ENCODE measurements around the gene RPN1. TPM values are rescaled to one million over a fixed set of nuclear protein-coding genes. Genes with fewer than 3 reads are reported as not detected.

Gene RPN1
- total and polyA plus RNA-seq, 10 of the 15 experiments (the other 5 are each of a cell fraction or from before 2014, with no cell fraction given): 56.1 to 266 (median 157) TPM

DNA sequence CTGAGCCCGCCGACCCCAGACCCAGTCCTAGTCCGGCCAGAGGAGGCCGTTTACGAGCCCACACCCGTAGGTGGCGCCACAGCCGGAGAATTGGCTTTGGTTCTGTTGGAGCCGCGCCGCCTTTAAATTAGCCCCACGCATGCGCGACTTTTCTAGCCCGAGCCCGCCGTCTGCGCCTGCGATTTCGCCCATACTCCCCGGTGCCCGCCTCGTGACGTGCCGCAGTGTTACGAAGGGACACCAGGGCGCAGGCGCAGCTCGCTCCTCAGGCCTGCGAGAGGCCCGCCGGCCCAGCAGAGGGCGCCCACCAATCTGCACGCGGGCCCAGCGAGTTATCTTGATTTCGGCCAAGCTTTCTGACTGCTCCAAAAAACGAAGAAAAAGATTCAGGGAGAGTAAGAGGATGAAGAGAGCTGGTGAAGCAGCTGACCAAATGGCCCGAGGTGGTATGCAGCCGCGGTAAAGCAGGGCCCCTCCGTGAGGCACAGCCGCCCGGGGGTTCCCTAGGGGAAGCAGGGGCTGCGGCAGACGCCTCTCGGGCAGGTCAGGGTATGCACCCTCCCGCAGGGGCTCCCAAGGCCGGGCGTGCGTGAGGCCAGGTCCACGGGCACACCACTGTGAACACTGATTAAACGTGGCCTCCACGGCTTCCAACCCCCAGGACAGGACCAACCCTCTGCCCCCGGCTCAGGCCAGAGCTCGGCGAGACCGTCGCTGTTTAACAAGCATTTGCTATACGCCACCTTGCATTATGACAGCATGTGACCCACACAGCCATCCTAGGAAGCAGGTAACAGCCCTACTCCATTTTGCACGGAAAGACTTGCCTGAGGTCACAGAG, 32.8 kb downstream of the RPN1 start:
- FAIRE-seq: peak; percentile 92
- BruUV-seq (replicated peaks): TSS peak; percentile 96
- TF ChIP-seq ETV6 (conservative IDR thresholded peaks at IDR 0.05 in 1 of 2, IDR thresholded peaks at IDR 0.05 in 1 of 2; ENCODE audit: borderline replicate concordance in 1 of 2, low read depth in 1 of 2): no peak
- peak; percentile 42; the same call in 1 of the 2 replicates for TF ChIP-seq ZBED1 (IDR thresholded peaks at IDR 0.05; ENCODE audit: borderline replicate concordance)
- peak; percentile 63; the same call in 1 of the 2 replicates for TF ChIP-seq CREB1 (IDR thresholded peaks at IDR 0.05; ENCODE audit: low read depth)
- TF ChIP-seq POLR2AphosphoS5 (IDR thresholded peaks at IDR 0.05; ENCODE audit: low read length): no peak; the same call in none of the 2 replicates
- peak; percentile 35 for TF ChIP-seq BACH1 (IDR thresholded peaks at IDR 0.05; ENCODE audit: borderline replicate concordance)
- TF ChIP-seq STAT1 (conservative IDR thresholded peaks at IDR 0.05): peak; percentile 50; the same call in 1 of the 2 replicates
- no peak for TF ChIP-seq SPI1 (IDR thresholded peaks at IDR 0.05; ENCODE audit: borderline replicate concordance, insufficient read depth, low read depth, low read length)
- no peak for TF ChIP-seq ZNF217 (IDR thresholded peaks at IDR 0.05)
- TF ChIP-seq POLR2A (IDR thresholded peaks at IDR 0.05; ENCODE audit: low read depth, low read length): peak; percentile 72
- TF ChIP-seq, protein P1, sequence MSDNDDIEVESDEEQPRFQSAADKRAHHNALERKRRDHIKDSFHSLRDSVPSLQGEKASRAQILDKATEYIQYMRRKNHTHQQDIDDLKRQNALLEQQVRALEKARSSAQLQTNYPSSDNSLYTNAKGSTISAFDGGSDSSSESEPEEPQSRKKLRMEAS (IDR thresholded peaks at IDR 0.05; ENCODE audit: low read depth, low read length): peak; percentile 76
- TF ChIP-seq MEF2A (IDR thresholded peaks at IDR 0.05; ENCODE audit: insufficient read depth, low read depth, low read length): no peak
- TF ChIP-seq MYC (IDR thresholded peaks at IDR 0.05; ENCODE audit: insufficient read depth, insufficient read length, insufficient replicate concordance, low read length, severe bottlenecking): no peak
- TF ChIP-seq, protein P2, sequence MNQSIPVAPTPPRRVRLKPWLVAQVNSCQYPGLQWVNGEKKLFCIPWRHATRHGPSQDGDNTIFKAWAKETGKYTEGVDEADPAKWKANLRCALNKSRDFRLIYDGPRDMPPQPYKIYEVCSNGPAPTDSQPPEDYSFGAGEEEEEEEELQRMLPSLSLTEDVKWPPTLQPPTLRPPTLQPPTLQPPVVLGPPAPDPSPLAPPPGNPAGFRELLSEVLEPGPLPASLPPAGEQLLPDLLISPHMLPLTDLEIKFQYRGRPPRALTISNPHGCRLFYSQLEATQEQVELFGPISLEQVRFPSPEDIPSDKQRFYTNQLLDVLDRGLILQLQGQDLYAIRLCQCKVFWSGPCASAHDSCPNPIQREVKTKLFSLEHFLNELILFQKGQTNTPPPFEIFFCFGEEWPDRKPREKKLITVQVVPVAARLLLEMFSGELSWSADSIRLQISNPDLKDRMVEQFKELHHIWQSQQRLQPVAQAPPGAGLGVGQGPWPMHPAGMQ (IDR thresholded peaks at IDR 0.05; ENCODE audit: borderline replicate concordance): no peak
- no peak for TF ChIP-seq WRNIP1 (IDR thresholded peaks at IDR 0.05; ENCODE audit: borderline replicate concordance, low read depth, low read length)
- no peak for TF ChIP-seq BRCA1 (IDR thresholded peaks at IDR 0.05; ENCODE audit: low read depth, low read length)
- TF ChIP-seq TAF1 (IDR thresholded peaks at IDR 0.05; ENCODE audit: borderline replicate concordance, low read depth, low read length): peak; percentile 61; the same call in 1 of the 2 replicates
- TF ChIP-seq ZNF207 (IDR thresholded peaks at IDR 0.05; ENCODE audit: borderline replicate concordance): 0 out of 2 replicates have a peak, but pooled peaks have one; percentile 60
- TF ChIP-seq EED (IDR thresholded peaks at IDR 0.05; ENCODE audit: low read depth): no peak
- no peak for TF ChIP-seq CEBPB (IDR thresholded peaks at IDR 0.05; ENCODE audit: borderline replicate concordance in 1 of 2, low read depth in 2 of 2, low read length in 2 of 2)
- no peak for TF ChIP-seq HDAC2 (IDR thresholded peaks at IDR 0.05)
- TF ChIP-seq BHLHE40 (IDR thresholded peaks at IDR 0.05; ENCODE audit: borderline replicate concordance in 1 of 2, low read depth in 2 of 2, low read length in 1 of 2): peak; percentile 57 to 83
- 0 out of 2 replicates have a peak, but pooled peaks have one; percentile 31 for TF ChIP-seq MTA2 (IDR thresholded peaks at IDR 0.05; ENCODE audit: low read depth)
- TF ChIP-seq HDGF (IDR thresholded peaks at IDR 0.05): no peak

More for the DNA sequence above, 32.8 kb downstream of the RPN1 start:
- H3K4me3 ChIP-seq: peak overlapping the region; percentile 80
- peak overlapping the region; percentile 80 for H3K9ac ChIP-seq (ENCODE audit: control insufficient read depth, insufficient read depth, low read length)
- ChIA-PET POLR2A (interaction anchor here (0.8 to 1.8 kb wide), 3 partner anchors 31 to 186 kb away, joined by 4 to 6 read pairs (median 4); no protein-coding TSS in a partner anchor), CTCF (interaction anchor here (0.5 to 2.4 kb wide), 52 partner anchors 9 to 1375 kb away, joined by 3 to 24 read pairs (median 4); partner anchors contain the start of genes ACAD9, RAB7A, RPN1 and RUVBL1), RAD21 (ENCODE audit: unreplicated experiment) (interaction anchor here (0.7 to 1.7 kb wide), 13 partner anchors 16 to 494 kb away, joined by 3 to 12 read pairs (median 5); partner anchors contain the start of genes ACAD9, RPN1 and RUVBL1), SMC1A (ENCODE audit: uncharacterized antibody, unreplicated experiment) (interaction anchor here (0.6 to 1.7 kb wide), 9 partner anchors 8 to 182 kb away, joined by 3 to 7 read pairs (median 3); no protein-coding TSS in a partner anchor)
- H3K36me3 ChIP-seq (ENCODE audit: control insufficient read depth in 2 of 2, insufficient read depth in 2 of 2, low read length in 1 of 2): peaks cover 23 to 26% of the 10 kb centered on the region in 2 experiments
- peaks cover 14% of the 10 kb centered on the region for H3K4me1 ChIP-seq (ENCODE audit: control insufficient read depth, insufficient read depth, low read length)
- peak overlapping the region; percentile 91 for H2AFZ ChIP-seq (ENCODE audit: control insufficient read depth, low read depth, low read length)
- no peaks in the 10 kb centered on the region for H4K20me1 ChIP-seq (ENCODE audit: control insufficient read depth, insufficient read depth)
- peak overlapping the region; percentile 60 for H3K27ac ChIP-seq (ENCODE audit: control insufficient read depth, insufficient read depth)
- H3K4me2 ChIP-seq (ENCODE audit: control insufficient read depth, insufficient read depth): peak overlapping the region; percentile 88
- H3K9me3 ChIP-seq (replicated peaks; ENCODE audit: control insufficient read depth, insufficient read depth, low read length): no peaks in the 10 kb centered on the region
- in situ Hi-C loops (cut with MboI): loop anchor here (25.0 kb wide), 1 partner anchor 530 kb away; no protein-coding TSS in a partner anchor
- WGBS (ENCODE audit: insufficient coverage, insufficient replicate concordance, low lambda C conversion rate, missing lambda C conversion rate): under 1% methylated on average over 60 of the region's 61 CpGs
- no peaks in the 10 kb centered on the region for H3K27me3 ChIP-seq (replicated peaks in 1 of 2; ENCODE audit: control insufficient read depth in 2 of 2, insufficient read depth in 2 of 2, low read length in 1 of 2)
- peaks cover 6% of the 10 kb centered on the region for H3K79me2 ChIP-seq (ENCODE audit: control insufficient read depth, insufficient read depth, low read length)
- intact Hi-C loops (cut with micrococcal nuclease; ENCODE audit: unreplicated experiment): loop anchor here (1.0 to 2.0 kb wide), 2 partner anchors 57 to 178 kb away; no protein-coding TSS in a partner anchor
- peak; percentile 85 for DNase-seq (ENCODE audit: low read depth, low spot score)
- ATAC-seq: peak; percentile 98

Data from GM12878 (cell line).